Rectal smooth muscle tissue (tissue), 1 donor: ENCODE results near the gene BRSK1.

Source experiments
- H3K27ac ChIP-seq: one replicate; pipeline ENCODE4 v1.7.0; 2013; ENCODE audit warnings: low read depth, low read length, inconsistent platforms
- H3K27me3 ChIP-seq: one replicate; pipeline ENCODE4 v1.7.0; 2013; ENCODE audit warnings: low read length; ENCODE audit not compliant: control insufficient read depth, insufficient read depth
- H3K36me3 ChIP-seq: one replicate; pipeline ENCODE4 v1.7.0; 2013; ENCODE audit warnings: low read length; ENCODE audit not compliant: control insufficient read depth, insufficient read depth
- H3K4me1 ChIP-seq: one replicate; pipeline ENCODE4 v1.7.0; 2013; ENCODE audit warnings: low read length; ENCODE audit not compliant: control insufficient read depth, insufficient read depth
- H3K4me3 ChIP-seq: one replicate; pipeline ENCODE4 v1.7.0; 2013; ENCODE audit warnings: low read length
- H3K9ac ChIP-seq: one replicate; pipeline ENCODE4 v1.7.0; 2013; ENCODE audit warnings: low read length

BRSK1 gene

GRCh38 chr19:55285229-55285890 is 1.6 kb downstream of the BRSK1 start:
- Histone ChIP-seq H3K9ac (no peak overlapping the region), H3K27me3 (no peaks in the 10 kb centered on the region), H3K4me3 (no peak overlapping the region), H3K27ac (no peak overlapping the region), H3K36me3 (no peaks in the 10 kb centered on the region), H3K4me1 (peaks cover 4% of the 10 kb centered on the region)

GRCh38 chr19:55287361-55288079 is 3.7 kb downstream of the BRSK1 start:
- Histone ChIP-seq H3K4me1 (no peaks in the 10 kb centered on the region), H3K4me3 (no peak overlapping the region), H3K27ac (no peak overlapping the region), H3K27me3 (no peaks in the 10 kb centered on the region), H3K9ac (no peak overlapping the region), H3K36me3 (no peaks in the 10 kb centered on the region)

GRCh38 chr19:55289117-55289796 is 5.5 kb downstream of the BRSK1 start:
- Histone ChIP-seq H3K27me3 (no peaks in the 10 kb centered on the region), H3K9ac (no peak overlapping the region), H3K27ac (no peak overlapping the region), H3K4me1 (no peaks in the 10 kb centered on the region), H3K4me3 (no peak overlapping the region), H3K36me3 (no peaks in the 10 kb centered on the region)

GRCh38 chr19:55297267-55297666 is 13.5 kb downstream of the BRSK1 start:
- no peaks in the 10 kb centered on the region for H3K27me3 ChIP-seq
- H3K27ac ChIP-seq = no peak overlapping the region
- H3K36me3 ChIP-seq = peaks cover 2% of the 10 kb centered on the region
- H3K4me1 ChIP-seq = no peaks in the 10 kb centered on the region
- no peak overlapping the region for H3K9ac ChIP-seq
- no peak overlapping the region for H3K4me3 ChIP-seq

- Histone ChIP-seq H3K36me3 (peaks cover 2% of the 10 kb centered on the region), H3K27me3 (no peaks in the 10 kb centered on the region), H3K4me1 (no peaks in the 10 kb centered on the region), H3K4me3 (no peak overlapping the region), H3K27ac (no peak overlapping the region), H3K9ac (no peak overlapping the region)
Observed at GRCh38 chr19:55299991-55300390, 16.2 kb downstream of the BRSK1 start.

GRCh38 chr19:55300886-55301458 is 17.2 kb downstream of the BRSK1 start:
- peaks cover 2% of the 10 kb centered on the region for H3K36me3 ChIP-seq
- H3K27me3 ChIP-seq = no peaks in the 10 kb centered on the region
- H3K4me1 ChIP-seq = no peaks in the 10 kb centered on the region
- no peak overlapping the region for H3K27ac ChIP-seq
- no peak overlapping the region for H3K9ac ChIP-seq
- H3K4me3 ChIP-seq = no peak overlapping the region

GRCh38 chr19:55301459-55302317 is 17.9 kb downstream of the BRSK1 start:
- peak overlapping the region; percentile 41 for H3K4me3 ChIP-seq
- no peak overlapping the region for H3K9ac ChIP-seq
- no peak overlapping the region for H3K27ac ChIP-seq
- no peaks in the 10 kb centered on the region for H3K4me1 ChIP-seq
- H3K36me3 ChIP-seq = peaks cover 3% of the 10 kb centered on the region
- H3K27me3 ChIP-seq = no peaks in the 10 kb centered on the region

GRCh38 chr19:55302318-55302703 is 18.5 kb downstream of the BRSK1 start:
- Histone ChIP-seq H3K9ac (no peak overlapping the region), H3K4me1 (no peaks in the 10 kb centered on the region), H3K36me3 (peaks cover 5% of the 10 kb centered on the region), H3K4me3 (peak overlapping the region; percentile 37), H3K27me3 (no peaks in the 10 kb centered on the region), H3K27ac (no peak overlapping the region)

GRCh38 chr19:55303477-55303876 is 19.7 kb downstream of the BRSK1 start:
- no peak overlapping the region for H3K27ac ChIP-seq
- H3K9ac ChIP-seq = no peak overlapping the region
- no peak overlapping the region for H3K4me3 ChIP-seq
- no peaks in the 10 kb centered on the region for H3K4me1 ChIP-seq
- H3K27me3 ChIP-seq = no peaks in the 10 kb centered on the region
- peaks cover 5% of the 10 kb centered on the region for H3K36me3 ChIP-seq

GRCh38 chr19:55304279-55304978 is 20.6 kb downstream of the BRSK1 start:
- no peaks in the 10 kb centered on the region for H3K4me1 ChIP-seq
- peaks cover 5% of the 10 kb centered on the region for H3K36me3 ChIP-seq
- H3K27me3 ChIP-seq = no peaks in the 10 kb centered on the region
- no peak overlapping the region for H3K9ac ChIP-seq
- no peak overlapping the region for H3K4me3 ChIP-seq
- no peak overlapping the region for H3K27ac ChIP-seq

GRCh38 chr19:55304980-55305379 is 21.2 kb downstream of the BRSK1 start:
- H3K4me1 ChIP-seq = no peaks in the 10 kb centered on the region
- H3K27ac ChIP-seq = no peak overlapping the region
- H3K27me3 ChIP-seq = no peaks in the 10 kb centered on the region
- H3K4me3 ChIP-seq = no peak overlapping the region
- H3K36me3 ChIP-seq = peaks cover 3% of the 10 kb centered on the region
- no peak overlapping the region for H3K9ac ChIP-seq
